HK-2 (cell line): Measurements from ENCODE around the gene IL33.

ENCODE experiments used
- DNase-seq: peaks from one replicate; pipeline ENCODE4 v3.0.0-alpha.2; 2018; ENCODE audit not compliant: unreplicated experiment

Gene IL33

GRCh38 chr9:6302417-6302816 is 86.8 kb downstream of the IL33 start:
- no peak for DNase-seq

DNA sequence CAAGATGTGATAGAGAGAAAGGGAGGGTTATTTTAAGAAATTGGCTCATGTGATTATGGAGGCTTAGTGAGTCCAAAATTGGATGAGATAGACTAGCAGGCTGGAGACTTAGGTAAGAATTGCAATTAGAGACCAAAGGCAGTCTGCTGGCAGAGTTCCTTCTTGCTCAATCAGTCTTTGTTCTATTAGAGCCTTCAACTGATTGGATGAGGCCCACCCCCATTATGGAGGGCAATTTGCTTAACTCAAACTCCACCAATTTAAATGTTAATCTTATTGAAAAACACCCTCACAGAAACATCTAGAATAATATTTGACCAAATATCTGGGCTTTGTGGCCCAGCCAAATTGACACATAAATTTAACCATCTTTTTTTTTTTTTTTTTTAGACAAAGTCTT is 88.6 kb downstream of the IL33 start:
- no peak for DNase-seq

- no peak for DNase-seq
Measured at GRCh38 chr9:6305954-6306563, 90.5 kb downstream of the IL33 start.
